Fibroblast of skin of left quadriceps (primary cell): ENCODE measurements around the gene PZP.

ENCODE experiments used
- DNase-seq, 2 experiments: peaks; one replicate each; pipeline ENCODE4 v3.0.0-alpha.2; 2013; ENCODE audit warnings: low read depth in 2 of 2

Gene PZP

GRCh38 chr12:9124383-9125031 is 83.7 kb downstream of the PZP start:
- DNase-seq: no peak

GRCh38 chr12:9123781-9124382 is 84.3 kb downstream of the PZP start:
- no peak for DNase-seq

- no peak for DNase-seq
Measured at GRCh38 chr12:9122091-9122609, 86.0 kb downstream of the PZP start.

GRCh38 chr12:9120487-9121184 is 87.6 kb downstream of the PZP start:
- DNase-seq: no peak

- no peak for DNase-seq
Measured at GRCh38 chr12:9118158-9118557, 90.0 kb downstream of the PZP start.

GRCh38 chr12:9115731-9116559 is 92.2 kb downstream of the PZP start, which contains the start of gene A2M:
Gene A2M (minus strand): TSS chr12:9115919. CDS start chr12:9115849, 70 bp downstream.
- no peak for DNase-seq

GRCh38 chr12:9114946-9115345 is 93.2 kb downstream of the PZP start:
- DNase-seq: no peak

- no peak for DNase-seq
Measured at GRCh38 chr12:9113987-9114309, 94.2 kb downstream of the PZP start.

- no peak for DNase-seq
Measured at GRCh38 chr12:9113296-9113986, 94.8 kb downstream of the PZP start.

- DNase-seq: no peak
Measured at GRCh38 chr12:9112076-9112853, 95.9 kb downstream of the PZP start.

GRCh38 chr12:9111525-9111924 is 96.7 kb downstream of the PZP start:
- no peak for DNase-seq

- no peak for DNase-seq
Measured at GRCh38 chr12:9109737-9110491, 98.3 kb downstream of the PZP start.

- DNase-seq: no peak
Measured at GRCh38 chr12:9109213-9109522, 99.0 kb downstream of the PZP start.

- DNase-seq: no peak
Measured at GRCh38 chr12:9108504-9109212, 99.5 kb downstream of the PZP start.

GRCh38 chr12:9107542-9107873 is 100.7 kb downstream of the PZP start:
- no peak for DNase-seq

GRCh38 chr12:9106610-9107541 is 101.3 kb downstream of the PZP start:
- DNase-seq: no peak

- no peak for DNase-seq
Measured at GRCh38 chr12:9106067-9106466, 102.1 kb downstream of the PZP start.

GRCh38 chr12:9104767-9105423 is 103.3 kb downstream of the PZP start:
- DNase-seq: no peak
